Gastroesophageal sphincter (tissue), 4 donors: ENCODE data around the gene KCNS1. TPM values are rescaled to one million over a fixed set of nuclear protein-coding genes. Genes with fewer than 3 reads are reported as not detected.

ENCODE experiments used
- ATAC-seq: fragments of 150-250 bp; one replicate; pipeline ENCODE4 v1.9.1; 2016; ENCODE audit warnings: mild to moderate bottlenecking, moderate library complexity
- H3K27ac ChIP-seq, 4 donors: fragments of 200-600 bp; sonication (generic) in 3 of 4; 1 replicate in 3 of 4; 2 replicates in 1 of 4; pipeline ENCODE4 v1.5.1; 2016 to 2019
- H3K27me3 ChIP-seq: fragments of 200-600 bp; sonication (generic); one replicate; pipeline ENCODE4 v1.5.1; 2019
- H3K36me3 ChIP-seq, 2 donors: fragments of 200-600 bp; sonication (generic); one replicate each; pipeline ENCODE4 v1.5.1; 2019; ENCODE audit warnings: control low read depth in 1 of 2
- H3K4me1 ChIP-seq, 3 donors: fragments of 200-600 bp; sonication (generic); 1 replicate in 2 of 3; 2 replicates in 1 of 3; pipeline ENCODE4 v1.5.1; 2016 to 2019; ENCODE audit warnings: control low read depth in 2 of 3
- H3K4me3 ChIP-seq, 2 donors: fragments of 200-600 bp; sonication (generic); one replicate each; pipeline ENCODE4 v1.5.1; 2019; ENCODE audit warnings: mild to moderate bottlenecking in 1 of 2, moderate library complexity in 1 of 2
- H3K9me3 ChIP-seq, 3 donors: fragments of 200-600 bp; sonication (generic); one replicate each; pipeline ENCODE4 v1.5.1; 2017 to 2019; ENCODE audit warnings: control low read depth in 2 of 3
- CTCF ChIP-seq, 4 experiments: fragments of 200-600 bp in 2 of 4; fragments of 450-650 bp in 2 of 4; sonication (generic) in 1 of 4; IDR thresholded peaks; one replicate each; pipeline ENCODE4 v1.5.1; 2017 to 2019; ENCODE audit warnings: antibody characterized with exemption in 4 of 4, mild to moderate bottlenecking in 2 of 4, moderate library complexity in 2 of 4
- EP300 ChIP-seq: sonication (generic); formaldehyde crosslinking; IDR thresholded peaks from one replicate; pipeline ENCODE4 v1.6.1; 2017; ENCODE audit warnings: antibody characterized with exemption, mild to moderate bottlenecking
- POLR2A ChIP-seq, 2 donors: fragments of 450-650 bp; IDR thresholded peaks; one replicate each; pipeline ENCODE4 v1.6.1; 2017; ENCODE audit warnings: antibody characterized with exemption in 2 of 2, mild to moderate bottlenecking in 2 of 2, moderate library complexity in 1 of 2
- POLR2AphosphoS5 ChIP-seq: sonication (generic); formaldehyde crosslinking; IDR thresholded peaks from one replicate; pipeline ENCODE4 v1.6.1; 2017; ENCODE audit warnings: antibody characterized with exemption
- WGBS, 2 donors: methylation state at CpG; one replicate each; pipeline ENCODE4 v1.1.5; 2018; ENCODE audit warnings: low coverage in 1 of 2; 5-methylcytosine and 5-hydroxymethylcytosine counted together
- total RNA-seq, 4 donors: library from RNA; depleted of rRNA; stranded (reverse); fragments of >200 nt; gene quantifications; one replicate each; pipeline ENCODE4 v1.1.0, GENCODE V29; 2016

KCNS1 gene
- total RNA-seq, 4 donors from 2014 or later = not detected

GRCh38 chr20:45094864-45095574, 5.9 kb downstream of the KCNS1 start:
- TF ChIP-seq EP300 (no peak), CTCF (IDR thresholded peaks at IDR 0.05) (no peak), POLR2A (IDR thresholded peaks at IDR 0.05) (no peak), POLR2AphosphoS5 (no peak)
- ATAC-seq = no peak
- H3K4me3 ChIP-seq = no peak overlapping the region
- H3K4me1 ChIP-seq = peaks cover 0 to 19% (median 8%) of the 10 kb centered on the region in 3 donors
- 89 to 100% methylated on average over 1 to 3 of the region's 11 CpGs for WGBS, 2 donors
- H3K27ac ChIP-seq = no peak overlapping the region
- H3K9me3 ChIP-seq = no peaks in the 10 kb centered on the region
- H3K27me3 ChIP-seq = peaks cover 52% of the 10 kb centered on the region
- no peaks in the 10 kb centered on the region for H3K36me3 ChIP-seq

GRCh38 chr20:45094201-45094600, 6.7 kb downstream of the KCNS1 start:
- no peak for ATAC-seq
- TF ChIP-seq EP300 (no peak), POLR2A (IDR thresholded peaks at IDR 0.05) (no peak), CTCF (IDR thresholded peaks at IDR 0.05) (no peak), POLR2AphosphoS5 (no peak)
- Histone ChIP-seq H3K4me1 (peaks cover 0 to 19% (median 8%) of the 10 kb centered on the region in 3 donors), H3K27me3 (peaks cover 44% of the 10 kb centered on the region), H3K4me3 (no peak overlapping the region), H3K27ac (no peak overlapping the region), H3K9me3 (no peaks in the 10 kb centered on the region), H3K36me3 (no peaks in the 10 kb centered on the region)
- WGBS, 2 donors = 83 to 100% methylated on average over 2 of the region's 2 CpGs

- 86 to 95% methylated on average over 6 to 7 of the region's 7 CpGs for WGBS, 2 donors
These were observed 8.0 kb downstream of the KCNS1 start for GRCh38 chr20:45092898-45093297.

GRCh38 chr20:45091366-45091765, 9.6 kb downstream of the KCNS1 start:
- WGBS, 2 donors = 57 to 79% methylated on average over 2 of the region's 3 CpGs
- no peak for ATAC-seq

More at GRCh38 chr20:45092898-45093297, 8.0 kb downstream of the KCNS1 start:
- no peak overlapping the region for H3K27ac ChIP-seq
- no peak overlapping the region for H3K4me3 ChIP-seq
- peaks cover 31% of the 10 kb centered on the region for H3K27me3 ChIP-seq
- no peak for ATAC-seq
- no peaks in the 10 kb centered on the region for H3K36me3 ChIP-seq
- peaks cover 0 to 11% (median 5%) of the 10 kb centered on the region in 3 donors for H3K4me1 ChIP-seq
- no peak for TF ChIP-seq POLR2A (IDR thresholded peaks at IDR 0.05)
- TF ChIP-seq EP300 = no peak
- no peak for TF ChIP-seq POLR2AphosphoS5
- TF ChIP-seq CTCF (IDR thresholded peaks at IDR 0.05) = no peak
- no peaks in the 10 kb centered on the region for H3K9me3 ChIP-seq

More at GRCh38 chr20:45091366-45091765, 9.6 kb downstream of the KCNS1 start:
- Histone ChIP-seq H3K27ac (no peak overlapping the region), H3K4me3 (no peak overlapping the region), H3K27me3 (peaks cover 15% of the 10 kb centered on the region), H3K4me1 (peaks cover 0 to 7% (median 2%) of the 10 kb centered on the region in 3 donors), H3K9me3 (no peaks in the 10 kb centered on the region), H3K36me3 (peaks cover 0 to 2% of the 10 kb centered on the region in 2 donors)
- TF ChIP-seq CTCF (IDR thresholded peaks at IDR 0.05) (no peak), POLR2A (IDR thresholded peaks at IDR 0.05) (no peak), POLR2AphosphoS5 (no peak), EP300 (no peak)
